LNCAP (cell line): ENCODE measurements around the gene SDK2.

ENCODE experiments used
- TF ChIP-seq, protein P1 (sequence below): fragments of 450-650 bp; IDR thresholded peaks from 2 replicates; pipeline ENCODE4 v1.5.1; 2017; ENCODE audit warnings: mild to moderate bottlenecking

Gene SDK2

DNA sequence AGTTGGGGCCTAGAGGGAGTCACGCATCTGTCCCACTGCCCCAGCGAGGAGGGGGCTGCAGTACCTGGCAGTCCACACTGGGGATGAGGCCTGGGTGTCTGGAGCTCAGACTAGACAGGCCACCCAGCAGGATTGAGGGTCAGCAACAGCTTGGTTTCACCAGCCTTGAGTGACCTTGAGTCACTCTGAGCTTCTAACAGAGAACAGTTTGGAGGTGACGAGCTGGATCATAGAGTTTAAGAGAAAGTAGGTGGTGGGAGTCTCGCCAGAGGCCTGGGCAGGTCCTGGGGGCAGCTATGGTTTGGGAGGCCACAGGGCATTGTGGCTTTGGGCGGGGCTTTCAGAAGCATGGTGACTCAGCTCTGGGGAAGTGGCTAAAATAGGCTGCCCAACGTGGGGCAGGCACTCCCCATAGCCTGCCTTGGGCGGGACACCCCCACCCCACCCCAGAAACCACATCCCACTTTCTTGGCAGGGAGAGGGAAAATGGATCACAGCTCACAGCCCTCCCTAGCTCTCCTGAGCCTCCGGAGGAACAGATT lies 352.9 kb downstream of the SDK2 start:
- TF ChIP-seq, protein P1, sequence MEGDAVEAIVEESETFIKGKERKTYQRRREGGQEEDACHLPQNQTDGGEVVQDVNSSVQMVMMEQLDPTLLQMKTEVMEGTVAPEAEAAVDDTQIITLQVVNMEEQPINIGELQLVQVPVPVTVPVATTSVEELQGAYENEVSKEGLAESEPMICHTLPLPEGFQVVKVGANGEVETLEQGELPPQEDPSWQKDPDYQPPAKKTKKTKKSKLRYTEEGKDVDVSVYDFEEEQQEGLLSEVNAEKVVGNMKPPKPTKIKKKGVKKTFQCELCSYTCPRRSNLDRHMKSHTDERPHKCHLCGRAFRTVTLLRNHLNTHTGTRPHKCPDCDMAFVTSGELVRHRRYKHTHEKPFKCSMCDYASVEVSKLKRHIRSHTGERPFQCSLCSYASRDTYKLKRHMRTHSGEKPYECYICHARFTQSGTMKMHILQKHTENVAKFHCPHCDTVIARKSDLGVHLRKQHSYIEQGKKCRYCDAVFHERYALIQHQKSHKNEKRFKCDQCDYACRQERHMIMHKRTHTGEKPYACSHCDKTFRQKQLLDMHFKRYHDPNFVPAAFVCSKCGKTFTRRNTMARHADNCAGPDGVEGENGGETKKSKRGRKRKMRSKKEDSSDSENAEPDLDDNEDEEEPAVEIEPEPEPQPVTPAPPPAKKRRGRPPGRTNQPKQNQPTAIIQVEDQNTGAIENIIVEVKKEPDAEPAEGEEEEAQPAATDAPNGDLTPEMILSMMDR = no peak

DNA sequence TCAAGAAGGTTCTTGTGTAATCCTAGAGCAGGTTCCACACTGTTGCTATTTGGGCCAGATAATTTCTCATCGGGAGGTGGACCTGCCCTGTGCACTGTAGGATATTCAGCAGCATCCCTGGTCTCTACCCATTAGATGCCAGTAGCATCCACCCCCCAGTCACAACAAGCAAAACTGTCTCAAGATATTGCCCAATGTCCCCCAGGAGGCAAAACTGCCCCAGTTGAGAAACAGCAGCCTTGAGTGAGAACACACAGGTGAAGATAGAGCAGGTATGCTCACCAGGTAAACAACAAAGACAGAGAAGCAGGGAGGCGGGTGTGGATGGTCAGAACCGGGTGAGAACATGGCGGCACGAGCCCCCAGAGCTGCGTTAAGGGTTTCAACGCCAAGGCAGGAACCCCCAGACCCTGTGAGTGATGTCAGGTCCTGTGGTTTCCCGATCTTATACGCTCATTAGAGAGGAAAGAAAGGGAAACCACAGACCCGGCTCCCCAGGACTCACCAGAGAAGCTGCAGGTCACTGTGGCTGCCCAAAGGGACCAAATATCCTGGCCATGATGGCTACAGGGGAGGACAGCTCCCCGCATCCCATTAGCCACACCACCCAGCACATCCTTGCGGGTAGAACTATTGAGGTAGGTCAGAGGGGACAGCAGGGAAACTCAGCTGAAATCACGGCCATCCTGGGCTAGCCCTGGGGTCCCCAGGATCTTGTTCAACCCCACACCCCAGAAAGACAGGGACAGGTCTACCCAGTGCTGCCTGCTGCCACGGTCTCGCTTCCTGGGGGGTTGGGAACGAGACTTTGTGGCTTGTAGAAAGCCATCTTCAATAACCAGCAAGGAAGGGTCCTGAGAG lies 353.6 kb downstream of the SDK2 start:
- TF ChIP-seq, protein P1 = no peak

DNA sequence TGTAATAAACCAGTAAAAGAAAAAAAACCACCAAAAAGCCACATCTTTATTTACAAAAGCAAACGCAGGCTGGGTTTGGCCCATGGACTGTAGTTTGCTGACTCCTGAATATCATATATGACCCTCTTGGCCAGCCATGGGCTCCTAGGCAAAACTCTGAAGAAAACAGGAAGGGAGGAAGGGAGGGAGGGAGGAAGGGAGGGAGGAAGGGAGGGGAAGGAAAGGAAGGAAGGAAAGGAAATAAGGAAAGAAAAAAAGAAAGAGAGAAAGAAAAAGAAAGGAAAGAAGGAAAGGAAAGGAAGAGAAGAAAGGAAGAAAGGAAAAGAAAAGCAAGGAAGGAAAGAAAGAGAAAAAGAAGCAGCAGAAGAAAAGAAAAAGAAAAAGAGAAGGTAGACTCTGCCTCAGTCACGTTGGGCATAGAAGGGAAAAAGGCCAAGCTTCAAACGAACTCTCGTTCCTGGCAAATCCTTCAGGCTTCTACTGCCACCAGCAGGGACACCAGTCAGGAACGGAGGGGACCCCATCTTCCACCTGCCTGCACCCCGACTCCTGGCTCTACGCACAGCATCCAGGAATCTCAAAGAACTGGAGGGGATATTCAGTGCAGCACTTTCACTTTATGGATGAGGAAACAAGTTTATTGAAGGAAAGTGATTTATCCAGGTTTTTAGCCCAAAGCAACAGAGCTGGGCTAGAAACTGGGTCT lies 354.5 kb downstream of the SDK2 start:
- TF ChIP-seq, protein P1 = no peak

GRCh38 chr17:73288534-73289302 lies 355.5 kb downstream of the SDK2 start:
- TF ChIP-seq, protein P1 = no peak

GRCh38 chr17:73286863-73287296 lies 357.4 kb downstream of the SDK2 start:
- TF ChIP-seq, protein P1 = no peak

GRCh38 chr17:73285916-73286862 lies 358.1 kb downstream of the SDK2 start:
- TF ChIP-seq, protein P1 = no peak
